OCI-M1 (cell line): ENCODE measurements around the gene ARHGAP24.
A peak's percentile ranks its signal among the peaks of the same experiment; 100 is the strongest.

Experiments
- DNase-seq: peaks from one replicate; lab custom pipeline; 2025; lab: John Stamatoyannopoulos, UW

The ARHGAP24 gene

GRCh38 chr4:85700362-85700761, 225.4 kb downstream of the ARHGAP24 start:
- peak; percentile 56 for DNase-seq

- DNase-seq, result peak; percentile 29
Measured at GRCh38 chr4:85701861-85702321, 226.9 kb downstream of the ARHGAP24 start.

GRCh38 chr4:85703096-85703495, 228.1 kb downstream of the ARHGAP24 start:
- DNase-seq, result no peak

- no peak for DNase-seq
Measured at GRCh38 chr4:85707611-85708010, 232.7 kb downstream of the ARHGAP24 start.

GRCh38 chr4:85708468-85708867, 233.5 kb downstream of the ARHGAP24 start:
- DNase-seq, result peak; percentile 4

GRCh38 chr4:85713005-85713404, 238.1 kb downstream of the ARHGAP24 start:
- DNase-seq, result no peak

GRCh38 chr4:85715991-85716737, 241.2 kb downstream of the ARHGAP24 start:
- no peak for DNase-seq

GRCh38 chr4:85717351-85717750, 242.4 kb downstream of the ARHGAP24 start:
- no peak for DNase-seq

- DNase-seq, result no peak
Measured at GRCh38 chr4:85717847-85718246, 242.9 kb downstream of the ARHGAP24 start.

GRCh38 chr4:85720735-85721134, 245.8 kb downstream of the ARHGAP24 start:
- DNase-seq, result no peak

- no peak for DNase-seq
Measured at GRCh38 chr4:85722401-85722800, 247.5 kb downstream of the ARHGAP24 start.

GRCh38 chr4:85722807-85723206, 247.9 kb downstream of the ARHGAP24 start:
- DNase-seq, result no peak

- DNase-seq, result peak; percentile 39
Measured at GRCh38 chr4:85724791-85725563, 250.0 kb downstream of the ARHGAP24 start.

GRCh38 chr4:85725721-85726170, 250.8 kb downstream of the ARHGAP24 start:
- peak; percentile 92 for DNase-seq

- peak; percentile 57 for DNase-seq
Measured at GRCh38 chr4:85726555-85726954, 251.6 kb downstream of the ARHGAP24 start.

GRCh38 chr4:85728464-85728863, 253.5 kb downstream of the ARHGAP24 start:
- no peak for DNase-seq

- DNase-seq, result no peak
Measured at GRCh38 chr4:85732124-85732523, 257.2 kb downstream of the ARHGAP24 start.

GRCh38 chr4:85733798-85734197, 258.8 kb downstream of the ARHGAP24 start:
- DNase-seq, result no peak

- DNase-seq, result peak; percentile 47
Measured at GRCh38 chr4:85734424-85734831, 259.5 kb downstream of the ARHGAP24 start.

- DNase-seq, result no peak
Measured at GRCh38 chr4:85736571-85736970, 261.6 kb downstream of the ARHGAP24 start.

- DNase-seq, result no peak
Measured at GRCh38 chr4:85737254-85737653, 262.3 kb downstream of the ARHGAP24 start.

- no peak for DNase-seq
Measured at GRCh38 chr4:85738721-85739120, 263.8 kb downstream of the ARHGAP24 start.

GRCh38 chr4:85740431-85740861, 265.5 kb downstream of the ARHGAP24 start:
- no peak for DNase-seq
